Measurements from ENCODE around the gene ZNF618.

GRCh38 chr9:114051281-114051680 lies 175.2 kb downstream of the ZNF618 start:
- no peak for TF ChIP-seq CTCF (conservative IDR thresholded peaks at IDR 0.05; ENCODE audit: low read depth, low read length)
- TF ChIP-seq EZH2 (IDR thresholded peaks at IDR 0.05; ENCODE audit: borderline replicate concordance, low read depth, low read length, poor library complexity, severe bottlenecking) = no peak

Measured in A673 (cell line).